ENCODE measurements around the gene ALDH1L1. TPM values are rescaled to one million over a fixed set of nuclear protein-coding genes. Genes with fewer than 3 reads are reported as not detected.

Gene ALDH1L1
- total RNA-seq, 4 donors from 2014 or later, result 43.5 to 108 (median 69.0) TPM

GRCh38 chr3:126159476-126159875, 20.9 kb downstream of the ALDH1L1 start:
- H3K27ac ChIP-seq, result no peak overlapping the region
- no peaks in the 10 kb centered on the region for H3K27me3 ChIP-seq
- no peaks in the 10 kb centered on the region for H3K9me3 ChIP-seq
- DNase-seq (no peak), ATAC-seq (no peak)
- H3K4me3 ChIP-seq, result no peak overlapping the region
- intact Hi-C loops (cut with DNase I; ENCODE audit: low total_unique reads), result no loop called here
- H3K4me1 ChIP-seq, result peaks cover 0 to 5% of the 10 kb centered on the region in 2 donors
- no peak for TF ChIP-seq CTCF (IDR thresholded peaks at IDR 0.05 in 4 of 5, conservative IDR thresholded peaks at IDR 0.05 in 1 of 5)
- TF ChIP-seq POLR2A (IDR thresholded peaks at IDR 0.05), result no peak
- H3K36me3 ChIP-seq, result peaks cover 0 to 7% of the 10 kb centered on the region in 2 donors
- in situ Hi-C loops (cut with MboI; ENCODE audit: low sequenced_read_pairs in 4 of 4), result no loop called here

- Histone ChIP-seq H3K27me3 (no peaks in the 10 kb centered on the region), H3K4me3 (no peak overlapping the region), H3K27ac (no peak overlapping the region), H3K4me1 (peaks cover 0 to 5% of the 10 kb centered on the region in 2 donors), H3K36me3 (peaks cover 0 to 7% of the 10 kb centered on the region in 2 donors), H3K9me3 (no peaks in the 10 kb centered on the region)
- ATAC-seq, result no peak
- in situ Hi-C loops (cut with MboI; ENCODE audit: low sequenced_read_pairs in 4 of 4) (no loop called here), intact Hi-C loops (cut with DNase I; ENCODE audit: low total_unique reads) (no loop called here)
- DNase-seq, result no peak
- TF ChIP-seq POLR2A (IDR thresholded peaks at IDR 0.05), result no peak
Observed at GRCh38 chr3:126158912-126159454, 21.4 kb downstream of the ALDH1L1 start.

- H3K36me3 ChIP-seq, result peaks cover 0 to 13% of the 10 kb centered on the region in 2 donors
- no peak overlapping the region for H3K4me3 ChIP-seq
- peaks cover 0 to 5% of the 10 kb centered on the region in 2 donors for H3K4me1 ChIP-seq
- TF ChIP-seq CTCF (IDR thresholded peaks at IDR 0.05 in 4 of 5, conservative IDR thresholded peaks at IDR 0.05 in 1 of 5) (no peak), POLR2A (IDR thresholded peaks at IDR 0.05) (no peak)
- no peaks in the 10 kb centered on the region for H3K9me3 ChIP-seq
- no peaks in the 10 kb centered on the region for H3K27me3 ChIP-seq
- in situ Hi-C loops (cut with MboI; ENCODE audit: low sequenced_read_pairs in 4 of 4) (no loop called here), intact Hi-C loops (cut with DNase I; ENCODE audit: low total_unique reads) (no loop called here)
- ATAC-seq (no peak), DNase-seq (no peak)
- H3K27ac ChIP-seq, result no peak overlapping the region
Observed at GRCh38 chr3:126158016-126158911, 22.1 kb downstream of the ALDH1L1 start.

- Histone ChIP-seq H3K4me1 (peaks cover 0 to 5% of the 10 kb centered on the region in 2 donors), H3K27ac (no peak overlapping the region), H3K36me3 (peaks cover 0 to 22% of the 10 kb centered on the region in 2 donors), H3K27me3 (no peaks in the 10 kb centered on the region), H3K9me3 (no peaks in the 10 kb centered on the region), H3K4me3 (no peak overlapping the region)
- in situ Hi-C loops (cut with MboI; ENCODE audit: low sequenced_read_pairs in 4 of 4), result no loop called here
- intact Hi-C loops (cut with DNase I; ENCODE audit: low total_unique reads), result loop anchor here (2.0 kb wide), 1 partner anchor 54 kb away; no protein-coding TSS in a partner anchor
- ATAC-seq, result no peak
- TF ChIP-seq POLR2A (IDR thresholded peaks at IDR 0.05) (no peak), CTCF (IDR thresholded peaks at IDR 0.05 in 4 of 5, conservative IDR thresholded peaks at IDR 0.05 in 1 of 5) (no peak)
- DNase-seq, result no peak
Observed at GRCh38 chr3:126157083-126157768, 23.2 kb downstream of the ALDH1L1 start.

GRCh38 chr3:126156468-126156867, 23.9 kb downstream of the ALDH1L1 start:
- Histone ChIP-seq H3K27ac (no peak overlapping the region), H3K4me3 (no peak overlapping the region), H3K9me3 (no peaks in the 10 kb centered on the region), H3K27me3 (no peaks in the 10 kb centered on the region), H3K36me3 (peaks cover 0 to 27% of the 10 kb centered on the region in 2 donors), H3K4me1 (peaks cover 0 to 5% of the 10 kb centered on the region in 2 donors)
- DNase-seq (no peak), ATAC-seq (peak in 1 of 2 donors; percentile 31)
- in situ Hi-C loops (cut with MboI; ENCODE audit: low sequenced_read_pairs in 4 of 4), result no loop called here
- no peak for TF ChIP-seq CTCF (IDR thresholded peaks at IDR 0.05 in 4 of 5, conservative IDR thresholded peaks at IDR 0.05 in 1 of 5)
- TF ChIP-seq POLR2A (IDR thresholded peaks at IDR 0.05), result no peak
- intact Hi-C loops (cut with DNase I; ENCODE audit: low total_unique reads), result loop anchor here (2.0 kb wide), 1 partner anchor 54 kb away; no protein-coding TSS in a partner anchor
